Activated T-cell treated with anti-CD3 and anti-CD28 coated beads, Interleukin-2, amount 50 U/mL, for 1 hour (primary cell): ENCODE data around the gene LENG9.
"Not testable (repeated sequence)": the region's sequence is repeated elsewhere in the genome, so short reads cannot be mapped to it uniquely, and the experiment has no call there.

Experiments
- DNase-seq: peaks from one replicate; pipeline ENCODE4 v3.0.0-alpha.2; 2020

Gene LENG9

DNA sequence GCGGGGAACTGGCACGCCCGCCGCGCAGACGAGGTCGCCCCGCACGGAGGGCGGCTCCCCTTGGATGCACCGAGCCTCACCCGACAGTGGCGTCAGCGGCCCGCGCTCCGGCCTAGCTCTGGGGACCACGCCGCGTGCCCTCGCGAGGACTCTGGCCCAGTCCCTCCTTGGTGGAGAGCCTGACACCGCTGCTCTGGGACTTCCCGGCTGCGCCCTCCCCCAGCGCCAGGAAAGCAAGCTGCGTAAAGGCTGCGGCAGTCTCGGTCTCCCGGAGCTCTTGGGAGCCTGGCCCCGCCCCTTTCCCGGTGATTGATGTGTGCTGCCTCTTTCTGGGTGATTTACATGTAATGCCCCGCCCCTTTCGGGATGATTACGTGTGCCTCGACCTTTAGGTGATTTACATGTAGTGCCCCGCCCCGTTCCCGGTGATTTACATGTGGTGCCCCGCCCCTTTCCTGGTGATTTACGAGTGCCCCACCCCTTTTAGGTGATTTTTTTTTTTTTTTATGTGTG, at the start of gene LENG9:
LENG9 (minus strand) TSS at position 248 of the 513 bp plus-strand sequence. CDS start 252 bp downstream, outside the sequence.
- DNase-seq = peak; percentile 89

DNA sequence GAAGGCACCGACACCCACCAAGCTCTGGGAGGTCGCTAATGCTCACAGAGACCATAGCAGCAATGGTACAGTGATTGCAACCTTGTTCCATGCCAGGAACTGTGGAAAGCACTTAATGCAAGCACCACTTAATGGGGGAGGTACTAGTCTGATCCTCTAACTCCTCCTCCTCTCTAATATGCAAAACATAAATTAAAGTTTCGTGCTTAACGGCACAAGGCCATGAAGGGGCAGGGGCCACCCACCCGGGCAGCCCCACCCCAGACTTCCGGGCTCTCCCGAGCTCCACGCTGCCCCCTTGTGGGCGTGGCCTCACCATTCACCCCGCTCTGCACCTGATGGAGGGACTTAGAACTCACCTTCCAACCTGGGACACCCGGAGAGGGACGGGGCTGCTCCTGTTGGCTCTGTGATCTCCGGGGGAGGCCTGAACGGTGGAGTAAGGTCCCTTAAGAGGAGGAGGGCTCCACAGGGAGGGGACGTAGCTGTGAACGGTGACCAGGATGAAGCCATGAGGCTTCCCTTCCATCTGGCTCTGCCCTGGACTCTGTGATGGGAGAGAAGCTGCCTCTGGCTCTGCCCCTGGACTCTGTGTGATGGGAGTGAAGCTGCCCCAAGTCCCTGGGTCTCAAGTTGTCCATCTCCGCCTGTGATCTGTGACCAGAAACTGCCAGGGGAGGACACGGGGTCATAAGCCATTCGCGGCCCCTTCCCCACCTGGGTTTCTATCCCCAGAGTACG, 45.8 kb upstream of the LENG9 start:
- not testable (repeated sequence) for DNase-seq

DNA sequence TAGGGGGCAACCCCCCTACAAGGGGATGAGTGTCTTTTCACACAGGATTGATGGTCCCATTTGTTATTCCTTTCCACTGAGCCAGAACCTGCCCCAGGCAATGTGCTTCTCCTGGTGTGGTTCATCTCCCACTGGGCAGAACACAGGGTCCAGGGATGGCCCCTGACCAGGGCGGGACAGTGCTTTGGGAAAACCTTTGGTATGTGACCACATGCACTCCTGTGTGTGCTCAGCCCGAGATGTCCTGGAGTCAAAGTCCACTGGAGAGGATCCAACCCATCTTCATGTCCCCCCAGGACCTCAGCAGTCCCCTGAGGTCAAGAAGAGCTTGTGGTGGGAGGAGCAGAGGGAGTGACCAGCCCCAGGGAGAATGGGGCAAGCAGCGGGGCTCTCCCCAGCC, 44.9 kb upstream of the LENG9 start:
- not testable (repeated sequence) for DNase-seq

DNA sequence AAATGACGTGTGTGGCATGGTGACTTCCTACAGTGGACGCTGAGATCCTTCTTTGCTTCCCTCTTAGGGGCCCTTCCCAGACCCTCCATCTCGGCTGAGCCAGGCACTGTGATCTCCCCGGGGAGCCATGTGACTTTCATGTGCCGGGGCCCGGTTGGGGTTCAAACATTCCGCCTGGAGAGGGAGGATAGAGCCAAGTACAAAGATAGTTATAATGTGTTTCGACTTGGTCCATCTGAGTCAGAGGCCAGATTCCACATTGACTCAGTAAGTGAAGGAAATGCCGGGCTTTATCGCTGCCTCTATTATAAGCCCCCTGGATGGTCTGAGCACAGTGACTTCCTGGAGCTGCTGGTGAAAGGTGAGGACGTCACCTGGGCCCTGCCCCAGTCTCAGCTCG, 44.2 kb upstream of the LENG9 start:
- no peak for DNase-seq

DNA sequence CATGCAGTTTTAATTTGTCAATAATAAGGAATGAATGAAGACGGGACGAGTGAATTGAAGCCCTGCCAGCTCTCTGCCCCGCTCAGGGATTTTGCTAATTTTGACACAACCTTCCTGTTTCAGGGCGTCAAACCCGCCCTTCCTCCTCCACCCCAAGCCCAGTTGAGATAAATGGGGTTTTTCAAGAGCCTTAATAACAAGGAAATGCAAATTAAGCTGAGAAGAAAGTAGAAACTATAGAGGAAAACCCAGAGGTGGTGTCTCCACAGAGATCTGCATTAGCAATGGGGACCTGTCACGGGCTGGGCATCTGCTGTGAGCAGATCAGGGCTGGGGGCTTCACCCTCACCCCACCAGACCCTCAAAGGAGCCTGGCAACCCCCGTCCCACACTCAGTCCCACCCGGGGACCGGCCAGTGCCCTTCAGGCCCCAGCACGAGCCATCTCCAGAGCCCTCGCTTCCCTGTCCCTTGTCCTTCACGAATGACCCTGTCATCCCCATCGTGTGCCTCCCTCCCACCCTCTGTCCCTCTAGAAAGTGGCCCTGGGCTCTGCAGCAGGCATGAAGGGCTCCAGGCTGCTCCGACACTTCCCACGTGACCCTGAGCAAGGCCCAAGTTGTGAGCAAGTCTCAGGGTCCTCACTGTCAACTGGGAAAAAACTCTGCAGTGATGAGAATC, 43.6 kb upstream of the LENG9 start:
- DNase-seq = not testable (repeated sequence)

DNA sequence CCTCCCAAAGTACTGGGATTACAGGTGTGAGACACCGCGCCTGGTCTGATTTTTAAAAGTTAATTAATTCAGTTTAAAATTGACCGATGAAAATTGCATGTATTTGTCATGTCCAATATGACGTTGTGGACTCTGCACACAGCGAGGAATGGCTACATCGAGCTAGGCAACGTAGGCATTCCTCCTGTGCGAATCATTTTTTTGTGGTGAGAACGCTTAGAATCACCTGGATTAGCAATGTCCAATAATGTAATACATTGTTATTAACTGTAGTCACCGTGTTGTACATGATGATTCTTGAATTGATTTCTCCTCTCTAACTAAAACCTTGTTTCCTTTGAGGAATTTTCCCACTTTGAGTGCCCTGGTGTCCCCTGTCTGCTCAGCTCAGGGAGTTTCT, 42.5 kb upstream of the LENG9 start:
- no peak for DNase-seq

DNA sequence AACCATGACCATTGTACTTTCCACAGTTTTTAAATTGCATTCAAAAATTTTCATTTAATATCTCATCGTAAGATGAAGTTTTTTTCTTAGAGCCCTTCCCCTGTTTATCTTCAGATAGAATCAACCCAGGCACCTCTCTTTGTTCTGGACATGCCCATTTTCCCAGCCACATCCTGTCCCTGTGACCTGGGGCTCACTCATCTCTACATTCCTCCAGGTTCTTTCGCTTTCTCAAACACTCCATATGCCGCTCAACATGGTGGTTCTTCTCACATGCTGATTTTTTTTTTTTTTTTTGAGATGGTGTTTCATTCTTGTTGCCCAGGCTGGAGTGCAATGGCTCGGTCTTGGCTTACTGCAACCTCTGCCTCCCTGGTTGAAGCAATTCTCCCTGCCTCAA, 42.0 kb upstream of the LENG9 start:
- not testable (repeated sequence) for DNase-seq

DNA sequence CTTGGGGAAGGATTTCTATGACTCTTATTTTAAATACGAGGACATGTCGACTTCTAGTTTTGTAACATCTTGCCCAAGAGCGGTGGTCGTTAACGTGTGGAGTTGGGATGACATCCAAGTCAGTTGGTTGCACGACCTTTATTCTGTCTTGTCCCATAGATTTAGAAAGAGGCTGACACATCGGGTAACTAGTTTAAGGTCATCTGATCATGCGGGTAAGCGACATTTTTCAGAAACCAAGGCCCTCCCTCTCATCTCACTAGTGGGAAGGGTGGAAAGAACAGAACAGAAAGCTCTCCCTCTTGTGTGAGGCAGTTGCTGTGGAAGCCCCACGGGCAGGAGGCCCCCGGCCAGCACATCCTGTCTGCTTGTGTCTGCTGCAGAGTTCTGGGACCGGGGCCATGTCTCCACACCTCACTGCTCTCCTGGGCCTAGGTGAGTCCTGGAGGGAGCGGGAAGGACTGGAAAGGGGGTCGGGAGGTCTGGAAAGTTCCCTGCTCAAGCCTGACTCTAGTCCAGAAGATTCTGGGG, 39.0 kb upstream of the LENG9 start, which contains the start of gene LAIR2:
LAIR2 (plus strand) TSS at position 314 of the 531 bp plus-strand sequence; CDS start at position 402, 88 bp downstream.
- no peak for DNase-seq

DNA sequence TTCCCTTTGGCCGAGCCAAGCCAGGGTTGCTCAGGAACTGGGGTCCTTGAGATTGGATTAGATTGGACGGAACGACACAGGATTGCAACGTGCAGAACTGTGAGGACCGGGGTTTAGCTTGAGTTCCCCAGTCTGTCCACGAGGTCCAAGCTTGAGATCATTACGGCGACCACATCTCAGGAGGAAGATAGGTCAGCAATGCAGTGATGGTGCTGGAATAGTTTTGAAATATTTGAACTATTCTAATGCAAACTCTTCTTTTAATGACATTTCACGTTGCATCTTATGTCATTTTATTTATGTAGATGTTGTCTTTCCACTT, 34.8 kb upstream of the LENG9 start:
- DNase-seq = not testable (repeated sequence)

DNA sequence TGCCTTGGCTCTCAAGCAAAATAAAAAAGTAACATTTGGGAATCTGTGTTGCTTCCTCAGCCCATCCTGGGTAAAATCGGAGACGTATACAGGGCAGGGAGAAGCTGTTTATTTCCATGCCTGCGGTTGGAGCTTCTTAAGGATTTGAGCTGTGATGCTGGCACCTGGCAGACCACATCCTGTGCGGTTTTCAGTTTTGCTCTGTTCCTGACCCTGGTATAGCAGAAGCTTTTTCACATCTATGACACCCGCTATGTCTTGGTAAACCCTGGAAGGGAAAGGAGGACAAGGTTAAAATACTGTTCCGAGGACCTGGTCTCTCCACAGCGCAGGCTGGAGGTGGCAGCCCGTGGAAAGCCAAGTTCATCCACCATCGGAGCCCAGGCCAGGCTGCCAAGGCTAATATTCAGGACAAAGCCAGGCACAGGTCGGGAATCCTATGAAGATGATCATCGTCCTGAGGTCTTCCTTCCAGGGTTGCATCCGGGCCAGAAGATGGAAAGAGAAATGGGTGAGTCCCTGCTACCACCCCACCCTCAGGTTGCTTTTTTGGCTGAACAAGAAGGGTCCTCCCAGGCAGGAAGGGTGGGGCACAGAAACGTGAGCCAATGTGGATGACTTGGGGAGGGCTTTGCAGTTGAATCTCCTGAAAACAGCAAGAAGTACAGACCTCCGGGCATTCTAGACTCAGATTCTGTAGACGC, 34.3 kb upstream of the LENG9 start:
- not testable (repeated sequence) for DNase-seq

DNA sequence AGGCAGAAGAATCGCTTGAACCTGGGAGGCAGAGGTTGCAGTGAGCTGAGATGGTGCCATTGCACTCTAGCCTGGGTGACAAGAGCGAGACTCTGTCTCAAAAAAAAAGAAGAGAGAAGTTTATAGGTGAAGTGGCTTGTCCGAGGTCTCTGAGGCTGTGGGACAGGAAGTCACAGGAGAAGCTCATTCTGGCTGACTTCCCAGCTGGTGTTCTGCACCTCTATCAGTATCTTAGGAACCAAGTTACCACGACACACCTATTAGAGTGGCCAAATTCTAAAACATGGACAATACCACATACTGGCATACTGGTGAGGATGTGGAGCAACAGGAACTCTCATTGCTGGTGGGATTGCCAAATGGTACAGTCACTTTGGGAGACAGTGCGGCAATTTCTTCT, 31.7 kb upstream of the LENG9 start:
- not testable (repeated sequence) for DNase-seq

DNA sequence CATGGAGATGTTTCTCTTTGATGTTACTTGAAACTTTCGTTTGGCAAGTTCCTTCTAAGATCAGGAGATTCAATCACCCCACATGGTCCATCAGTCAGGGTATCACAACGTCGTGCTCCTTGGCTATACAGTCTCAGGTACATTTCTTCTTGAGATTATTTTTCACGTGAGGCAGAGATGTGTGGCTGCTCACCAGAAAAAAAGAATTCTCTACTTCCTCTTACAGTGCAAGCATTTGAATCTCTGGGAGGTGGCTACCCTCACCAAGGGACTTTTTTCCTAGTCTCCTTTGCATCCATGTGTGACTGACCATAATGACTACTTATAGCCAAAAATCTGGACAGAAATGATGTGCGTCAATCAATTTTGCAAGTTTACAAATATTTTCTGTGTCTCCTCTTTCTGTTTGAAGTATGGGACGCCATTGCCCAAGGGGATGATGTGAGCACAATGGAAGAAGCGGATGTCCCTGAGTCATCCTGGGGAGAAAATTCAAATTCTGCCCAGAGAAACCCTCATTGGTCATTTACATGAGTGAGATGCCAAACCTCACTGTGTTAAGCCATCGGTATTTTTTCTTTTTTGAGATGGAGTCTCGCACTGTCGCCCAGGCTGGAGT, 30.5 kb upstream of the LENG9 start:
- DNase-seq = no peak

DNA sequence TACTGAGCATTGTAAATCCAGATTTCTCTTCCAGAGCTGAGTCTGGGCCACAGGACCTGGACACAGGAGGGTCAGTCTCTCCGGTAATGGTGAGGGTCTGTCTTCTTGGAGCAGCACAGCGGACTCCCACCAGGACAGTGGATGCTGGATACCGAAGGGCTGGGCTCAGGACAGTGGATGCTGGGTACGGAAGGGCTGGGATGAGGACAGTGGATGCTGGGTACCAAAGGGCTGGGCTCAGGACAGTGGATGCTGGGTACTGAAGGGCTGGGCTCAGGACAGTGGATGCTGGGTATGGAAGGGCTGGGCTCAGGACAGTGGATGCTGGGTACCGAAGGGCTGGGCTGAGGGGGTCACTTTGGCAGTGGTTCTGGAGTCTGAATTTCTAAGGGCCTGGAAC, 29.5 kb upstream of the LENG9 start:
- DNase-seq = not testable (repeated sequence)

DNA sequence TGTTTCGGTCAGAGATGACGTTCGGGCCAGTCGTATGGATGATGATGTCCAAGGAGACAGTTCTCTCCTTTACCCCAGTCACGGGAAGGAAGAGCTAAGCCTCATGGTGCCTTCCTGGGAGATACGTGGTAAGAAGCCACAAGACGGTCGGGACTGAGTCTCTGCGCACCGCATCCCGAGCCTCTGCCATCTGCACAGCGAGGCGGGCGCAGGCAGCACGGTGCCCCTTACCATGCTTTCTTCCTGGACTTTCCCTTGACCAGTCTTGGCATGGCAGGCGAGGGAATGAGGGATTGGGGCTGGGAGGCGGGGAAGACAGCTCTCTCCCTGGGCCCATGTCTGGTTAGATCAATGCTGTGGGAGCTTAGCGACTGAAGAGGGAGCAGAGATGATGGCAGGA, 29.0 kb upstream of the LENG9 start:
- no peak for DNase-seq

DNA sequence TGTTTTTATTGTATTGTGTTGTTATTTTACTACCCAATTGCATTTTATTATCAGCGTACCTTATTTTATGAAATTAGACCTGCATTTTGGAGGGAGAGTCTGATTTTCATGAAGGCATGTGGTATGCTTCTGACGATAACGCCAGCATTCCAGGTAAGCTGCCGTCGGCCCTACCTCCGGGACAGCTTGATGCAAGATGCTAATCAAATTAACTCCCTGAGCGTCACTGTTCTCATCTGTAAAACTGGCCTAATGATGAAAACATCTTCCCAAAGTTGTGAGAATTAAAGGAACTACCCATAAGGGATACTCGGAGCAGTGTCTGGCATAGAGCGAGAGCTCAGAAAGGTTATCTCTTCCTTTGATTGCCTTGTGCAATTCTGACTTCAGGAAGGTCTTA, 26.2 kb upstream of the LENG9 start:
- no peak for DNase-seq

DNA sequence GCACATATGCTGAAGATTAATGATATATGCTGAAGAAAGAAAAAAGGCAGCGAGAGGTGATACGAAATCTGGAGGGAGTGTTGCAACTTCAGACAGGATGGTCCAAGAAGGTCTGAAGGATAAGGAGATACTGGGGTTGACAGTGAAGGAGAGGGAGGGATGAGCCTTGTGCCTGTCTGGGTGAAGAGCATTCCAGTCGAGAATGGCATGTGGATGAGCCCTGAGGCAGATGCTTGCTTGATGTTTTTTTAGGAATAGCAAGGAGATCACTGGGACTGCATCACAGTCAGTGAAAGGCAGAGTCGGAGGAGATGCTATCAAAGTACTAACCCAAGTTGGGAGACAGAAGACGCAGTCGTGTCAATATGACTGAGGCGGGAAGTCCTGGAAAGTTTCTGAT, 25.8 kb upstream of the LENG9 start:
- no peak for DNase-seq

DNA sequence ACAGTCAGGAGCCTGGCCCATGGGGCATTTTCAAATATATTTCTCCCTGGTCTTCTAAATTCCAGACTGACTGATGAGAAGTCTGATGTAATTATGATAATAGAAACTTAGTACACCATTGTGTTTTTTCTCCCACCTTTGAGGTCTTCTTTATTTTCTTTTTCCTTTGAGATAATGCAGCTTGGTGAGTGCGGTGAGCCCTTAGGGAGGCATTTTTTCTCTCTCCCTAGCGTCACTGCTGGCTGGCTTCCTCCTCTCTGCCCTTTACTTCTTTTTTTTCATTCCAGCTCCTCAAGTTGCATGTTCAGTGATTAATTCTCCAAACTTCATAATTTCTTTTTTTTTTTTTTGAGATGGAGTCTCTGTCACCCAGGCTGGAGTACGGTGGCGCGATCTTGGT, 22.3 kb upstream of the LENG9 start:
- no peak for DNase-seq

DNA sequence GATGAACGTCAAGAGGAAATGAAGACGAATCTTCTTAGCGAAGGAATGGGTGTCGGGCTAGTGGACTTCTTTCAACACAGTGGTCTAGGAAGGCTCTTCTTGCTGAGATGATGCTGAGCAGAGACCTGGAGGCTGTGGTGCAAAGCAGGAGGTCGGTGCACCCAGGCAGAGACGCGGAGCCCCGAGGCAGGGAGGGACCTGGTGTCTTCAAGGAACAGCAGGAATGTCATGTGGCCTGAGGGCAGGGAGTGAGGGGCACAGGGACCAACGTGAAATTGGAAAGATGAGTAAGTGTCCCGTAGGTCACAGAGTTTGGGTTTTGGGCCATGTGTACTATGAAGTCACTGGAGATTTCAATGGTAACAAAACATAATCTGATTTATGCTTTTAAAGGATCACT, 20.9 kb upstream of the LENG9 start:
- no peak for DNase-seq

DNA sequence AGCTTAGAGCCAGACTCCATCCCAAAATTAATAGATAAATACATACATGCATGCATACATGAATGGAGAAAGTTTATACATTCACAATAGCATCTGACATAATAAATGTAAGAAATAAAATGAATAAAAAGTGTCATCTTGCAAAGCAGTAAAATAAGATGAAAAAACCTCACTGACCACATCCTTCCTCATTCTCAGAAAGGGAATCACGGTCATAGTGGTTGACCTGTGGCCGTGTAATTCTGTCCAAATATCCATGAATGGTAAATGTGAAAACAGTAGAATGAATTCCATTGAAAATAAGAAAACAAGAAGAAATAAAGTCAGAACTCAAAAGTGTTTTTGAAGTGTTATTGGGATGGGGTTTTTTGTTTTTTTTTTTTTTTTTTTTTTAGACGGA, 19.3 kb upstream of the LENG9 start:
- no peak for DNase-seq

DNA sequence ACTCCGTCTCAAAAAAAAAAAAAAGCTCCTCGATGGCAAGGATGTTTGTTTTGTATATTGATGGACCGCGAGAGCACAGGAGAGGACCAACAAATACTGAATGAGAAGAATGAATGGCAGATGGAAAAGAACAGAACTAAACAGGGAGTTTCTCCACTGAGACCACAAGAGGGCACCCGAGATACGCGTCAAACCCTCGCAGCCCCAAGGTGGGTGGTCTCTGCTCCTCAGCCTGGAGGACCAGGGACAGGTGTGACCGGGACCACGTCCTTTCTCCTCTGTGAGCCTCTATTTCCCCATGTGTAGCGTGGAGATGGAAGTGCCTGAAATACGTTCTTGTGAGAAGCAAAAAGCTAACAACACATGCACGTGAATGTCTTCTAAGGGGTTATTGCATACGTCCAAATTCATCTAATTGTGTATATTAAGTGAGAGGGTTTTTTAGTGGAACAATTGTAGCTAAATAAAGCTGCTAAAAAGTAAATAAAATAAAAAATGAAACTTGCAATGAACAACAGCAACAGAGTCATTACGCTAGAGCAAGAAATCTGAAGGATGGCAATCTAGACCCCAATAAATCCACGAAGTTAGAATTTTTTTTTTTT, 17.9 kb upstream of the LENG9 start:
- DNase-seq = peak; percentile 40

DNA sequence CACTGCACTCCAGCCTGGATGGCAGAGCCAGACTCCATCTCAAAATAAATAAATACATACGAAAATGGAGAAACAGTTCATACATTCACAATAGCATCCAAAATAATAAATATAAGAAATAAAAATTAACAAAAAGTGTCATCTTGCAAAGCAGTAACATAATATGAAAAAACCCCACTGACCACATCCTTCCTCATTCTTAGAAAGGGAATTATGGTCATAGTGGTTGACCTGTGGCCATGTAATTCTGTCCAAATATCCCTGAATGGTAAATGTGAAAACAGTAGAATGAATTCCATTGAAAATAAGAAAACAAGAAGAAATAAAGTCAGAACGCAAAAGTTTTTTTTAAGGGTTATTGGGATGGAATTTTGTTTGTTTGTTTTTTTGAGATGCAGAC, 16.5 kb upstream of the LENG9 start:
- DNase-seq = no peak

DNA sequence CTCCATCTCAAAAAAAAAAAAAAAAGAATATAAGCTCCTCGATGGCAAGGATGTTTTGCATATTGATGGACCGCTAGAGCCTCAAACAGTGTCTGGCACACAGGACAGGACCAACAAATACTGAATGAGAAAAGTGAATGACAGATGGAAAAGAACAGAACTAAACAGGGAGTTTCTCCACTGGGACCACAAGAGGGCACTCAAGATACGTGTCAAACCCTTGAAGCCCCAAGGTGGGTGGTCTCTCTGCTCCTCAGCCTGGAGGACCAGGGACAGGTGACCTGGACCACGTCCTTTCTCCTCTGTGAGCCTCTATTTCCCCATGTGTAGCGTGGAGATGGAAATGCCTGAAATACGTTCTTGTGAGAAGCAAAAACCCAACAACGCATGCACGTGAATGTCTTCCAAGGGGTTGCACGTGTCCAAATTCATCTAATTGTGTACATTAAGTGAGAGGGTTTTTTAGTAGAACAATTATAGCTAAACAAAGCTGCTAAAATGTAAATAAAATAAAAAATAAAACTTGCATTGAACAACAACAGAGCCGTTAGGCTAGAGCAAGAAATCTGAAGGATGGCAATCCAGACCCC, 15.2 kb upstream of the LENG9 start:
- no peak for DNase-seq
